ENCODE measurements around the gene SUPT3H.
A peak's percentile ranks its signal among the peaks of the same experiment; 100 is the strongest.
"Not testable (repeated sequence)": the region's sequence is repeated elsewhere in the genome, so short reads cannot be mapped to it uniquely, and the experiment has no call there.

The SUPT3H gene

GRCh38 chr6:45148711-45149341 lies 228.9 kb downstream of the SUPT3H start:
- TF ChIP-seq POU2F2 (IDR thresholded peaks at IDR 0.05; ENCODE audit: low read depth, low read length) (no peak), PAX5 (IDR thresholded peaks at IDR 0.05; ENCODE audit: insufficient read depth, low read length, severe bottlenecking) (no peak), SPI1 (IDR thresholded peaks at IDR 0.05; ENCODE audit: low read depth, low read length) (no peak)
- DNase-seq (ENCODE audit: insufficient read length, low spot score) (no peak), FAIRE-seq (no peak)

- TF ChIP-seq PAX5 (IDR thresholded peaks at IDR 0.05; ENCODE audit: insufficient read depth, low read length, severe bottlenecking), result no peak
- FAIRE-seq (peak; percentile 31), DNase-seq (ENCODE audit: insufficient read length, low spot score) (no peak)
These were observed 229.5 kb downstream of the SUPT3H start for GRCh38 chr6:45148278-45148677.

- not testable (repeated sequence) for DNase-seq (ENCODE audit: insufficient read length, low spot score); FAIRE-seq
These were observed 232.1 kb downstream of the SUPT3H start for GRCh38 chr6:45145658-45146057.

GRCh38 chr6:45138765-45139164 lies 239.0 kb downstream of the SUPT3H start:
- FAIRE-seq (no peak), DNase-seq (ENCODE audit: insufficient read length, low spot score) (no peak)
- TF ChIP-seq SPI1 (IDR thresholded peaks at IDR 0.05; ENCODE audit: low read depth, low read length) (no peak), PAX5 (IDR thresholded peaks at IDR 0.05; ENCODE audit: insufficient read depth, low read length, severe bottlenecking) (no peak), POU2F2 (IDR thresholded peaks at IDR 0.05; ENCODE audit: low read depth, low read length) (no peak), TAF1 (IDR thresholded peaks at IDR 0.05; ENCODE audit: low read depth, low read length) (no peak), POLR2AphosphoS5 (IDR thresholded peaks at IDR 0.05; ENCODE audit: low read depth, low read length) (no peak), POLR2A (IDR thresholded peaks at IDR 0.05; ENCODE audit: low read depth, low read length) (no peak)

- no peak for FAIRE-seq
- DNase-seq (ENCODE audit: insufficient read length, low spot score), result no peak
- TF ChIP-seq PAX5 (IDR thresholded peaks at IDR 0.05; ENCODE audit: insufficient read depth, low read length, severe bottlenecking), result no peak
- no peak for TF ChIP-seq SPI1 (IDR thresholded peaks at IDR 0.05; ENCODE audit: low read depth, low read length)
- no peak for TF ChIP-seq POU2F2 (IDR thresholded peaks at IDR 0.05; ENCODE audit: low read depth, low read length)
- no peak for TF ChIP-seq TAF1 (IDR thresholded peaks at IDR 0.05; ENCODE audit: low read depth, low read length)
- no peak for TF ChIP-seq POLR2AphosphoS5 (IDR thresholded peaks at IDR 0.05; ENCODE audit: low read depth, low read length)
These were observed 241.2 kb downstream of the SUPT3H start for GRCh38 chr6:45136495-45136894.

- TF ChIP-seq PAX5 (IDR thresholded peaks at IDR 0.05; ENCODE audit: insufficient read depth, low read length, severe bottlenecking) (no peak), POU2F2 (IDR thresholded peaks at IDR 0.05; ENCODE audit: low read depth, low read length) (no peak), SPI1 (IDR thresholded peaks at IDR 0.05; ENCODE audit: low read depth, low read length) (no peak), POLR2A (IDR thresholded peaks at IDR 0.05; ENCODE audit: low read depth, low read length) (no peak), POLR2AphosphoS5 (IDR thresholded peaks at IDR 0.05; ENCODE audit: low read depth, low read length) (no peak), TAF1 (IDR thresholded peaks at IDR 0.05; ENCODE audit: low read depth, low read length) (no peak)
- FAIRE-seq, result no peak
These were observed 245.0 kb downstream of the SUPT3H start for GRCh38 chr6:45132658-45133294.

GRCh38 chr6:45132059-45132458 lies 245.7 kb downstream of the SUPT3H start:
- DNase-seq (ENCODE audit: insufficient read length, low spot score) (no peak), FAIRE-seq (no peak)
- TF ChIP-seq TAF1 (IDR thresholded peaks at IDR 0.05; ENCODE audit: low read depth, low read length), result no peak

More at GRCh38 chr6:45132658-45133294, 245.0 kb downstream of the SUPT3H start:
- no peak for DNase-seq (ENCODE audit: insufficient read length, low spot score)

- DNase-seq (ENCODE audit: insufficient read length, low spot score), result no peak
- no peak for TF ChIP-seq TAF1 (IDR thresholded peaks at IDR 0.05; ENCODE audit: low read depth, low read length)
- TF ChIP-seq PAX5 (IDR thresholded peaks at IDR 0.05; ENCODE audit: insufficient read depth, low read length, severe bottlenecking), result no peak
- TF ChIP-seq POLR2A (IDR thresholded peaks at IDR 0.05; ENCODE audit: low read depth, low read length), result no peak
- no peak for TF ChIP-seq SPI1 (IDR thresholded peaks at IDR 0.05; ENCODE audit: low read depth, low read length)
- TF ChIP-seq POU2F2 (IDR thresholded peaks at IDR 0.05; ENCODE audit: low read depth, low read length), result no peak
- no peak for TF ChIP-seq POLR2AphosphoS5 (IDR thresholded peaks at IDR 0.05; ENCODE audit: low read depth, low read length)
- no peak for FAIRE-seq
These were observed 248.7 kb downstream of the SUPT3H start for GRCh38 chr6:45129051-45129450.

- FAIRE-seq (no peak), DNase-seq (ENCODE audit: insufficient read length, low spot score) (no peak)
- TF ChIP-seq POU2F2 (IDR thresholded peaks at IDR 0.05; ENCODE audit: low read depth, low read length) (no peak), TAF1 (IDR thresholded peaks at IDR 0.05; ENCODE audit: low read depth, low read length) (no peak), SPI1 (IDR thresholded peaks at IDR 0.05; ENCODE audit: low read depth, low read length) (no peak), POLR2AphosphoS5 (IDR thresholded peaks at IDR 0.05; ENCODE audit: low read depth, low read length) (no peak), POLR2A (IDR thresholded peaks at IDR 0.05; ENCODE audit: low read depth, low read length) (no peak), PAX5 (IDR thresholded peaks at IDR 0.05; ENCODE audit: insufficient read depth, low read length, severe bottlenecking) (no peak)
These were observed 250.5 kb downstream of the SUPT3H start for GRCh38 chr6:45127185-45127584.

GRCh38 chr6:45126033-45126432 lies 251.7 kb downstream of the SUPT3H start:
- TF ChIP-seq SPI1 (IDR thresholded peaks at IDR 0.05; ENCODE audit: low read depth, low read length) (no peak), PAX5 (IDR thresholded peaks at IDR 0.05; ENCODE audit: insufficient read depth, low read length, severe bottlenecking) (no peak), TAF1 (IDR thresholded peaks at IDR 0.05; ENCODE audit: low read depth, low read length) (no peak), POLR2A (IDR thresholded peaks at IDR 0.05; ENCODE audit: low read depth, low read length) (no peak), POU2F2 (IDR thresholded peaks at IDR 0.05; ENCODE audit: low read depth, low read length) (no peak)
- DNase-seq (ENCODE audit: insufficient read length, low spot score) (no peak), FAIRE-seq (no peak)

GRCh38 chr6:45123023-45123422 lies 254.7 kb downstream of the SUPT3H start:
- no peak for FAIRE-seq

More at GRCh38 chr6:45123023-45123422, 254.7 kb downstream of the SUPT3H start:
- no peak for DNase-seq (ENCODE audit: insufficient read length, low spot score)
- no peak for TF ChIP-seq POU2F2 (IDR thresholded peaks at IDR 0.05; ENCODE audit: low read depth, low read length)
